Endothelial cell of umbilical vein (primary cell): Measurements from ENCODE around the gene SELENOM. TPM values are rescaled to one million over a fixed set of nuclear protein-coding genes. Genes with fewer than 3 reads are reported as not detected.

Source experiments
- BruUV-seq: library from RNA; stranded (reverse); fragments of 400-500 nt; replicated peaks from 2 replicates; lab custom pipeline; 2021; lab: Mats Ljungman, UMichigan
- CTCF ChIA-PET: fragments of 300-600, 350-600 bp; sonication (Branson Sonifier 250); formaldehyde crosslinking; loops from one replicate; lab custom pipeline; 2021; ENCODE audit warnings: antibody characterized with exemption, inconsistent platforms; lab: Charles Lee
- POLR2A ChIA-PET: fragments of 300-600, 350-600 bp; sonication (Branson Sonifier 250); formaldehyde crosslinking; loops from one replicate; lab custom pipeline; 2021; ENCODE audit warnings: antibody characterized with exemption, inconsistent platforms; lab: Charles Lee
- DNase-seq: peaks from one replicate; pipeline ENCODE4 v3.0.0-alpha.2; 2011; ENCODE audit warnings: low read depth, low spot score
- FAIRE-seq: peaks from 2 replicates; lab custom pipeline; 2011; peaks lifted over from hg19 to GRCh38; lab: Jason Lieb, UNC
- H2AFZ ChIP-seq: 2 replicates; pipeline ENCODE4 v1.6.0; 2012; ENCODE audit warnings: low read depth, low read length, control low read depth, inconsistent platforms
- H3K27ac ChIP-seq: 2 replicates; pipeline ENCODE4 v1.5.1; 2011; ENCODE audit warnings: low read depth, mild to moderate bottlenecking, control low read depth, low read length, moderate library complexity; ENCODE audit not compliant: insufficient read depth
- H3K27me3 ChIP-seq, 2 experiments: 2 replicates each; pipeline versions ENCODE4 v1.6.0 to v1.6.1; 2011; ENCODE audit warnings: low read length in 2 of 2, mixed read lengths in 1 of 2; ENCODE audit not compliant: control insufficient read depth in 2 of 2, insufficient read depth in 2 of 2
- H3K36me3 ChIP-seq, 2 experiments: 2 replicates in 1 of 2; 3 replicates in 1 of 2; pipeline ENCODE4 v1.5.1; 2011; ENCODE audit warnings: low read length in 2 of 2, mild to moderate bottlenecking in 1 of 2, moderate library complexity in 1 of 2; ENCODE audit not compliant: control insufficient read depth in 2 of 2, insufficient read depth in 2 of 2; ENCODE audit errors: extremely low read depth in 1 of 2
- H3K4me1 ChIP-seq: 3 replicates; pipeline ENCODE4 v1.5.1; 2011; ENCODE audit warnings: mild to moderate bottlenecking, low read length; ENCODE audit not compliant: control insufficient read depth, insufficient read depth; ENCODE audit errors: extremely low read depth
- H3K4me2 ChIP-seq: 2 replicates; pipeline ENCODE4 v1.6.1; 2011; ENCODE audit warnings: low read length, control low read depth, mixed read lengths; ENCODE audit not compliant: insufficient read depth
- H3K4me3 ChIP-seq, 3 experiments: fragments of 200-600 bp in 1 of 3; sonication (generic), shearing (Covaris generic) in 1 of 3; replicated peaks in 1 of 3; 2 replicates each; pipeline ENCODE4 v1.5.1; 2011 to 2016; ENCODE audit warnings: control low read depth in 3 of 3, low read length in 3 of 3, mild to moderate bottlenecking in 2 of 3, inconsistent platforms in 1 of 3, low read depth in 1 of 3, moderate library complexity in 1 of 3; ENCODE audit not compliant: insufficient read depth in 1 of 3
- H3K79me2 ChIP-seq: 2 replicates; pipeline ENCODE4 v1.6.0; 2012; ENCODE audit warnings: low read length, inconsistent platforms; ENCODE audit not compliant: control insufficient read depth, insufficient read depth
- H3K9ac ChIP-seq: replicated peaks from 2 replicates; pipeline ENCODE3; 2011; ENCODE audit warnings: low read length, control low read depth; ENCODE audit not compliant: insufficient read depth; ENCODE audit errors: extremely low read depth
- H3K9me1 ChIP-seq: replicated peaks from 3 replicates; pipeline ENCODE4 v1.6.0; 2011; ENCODE audit warnings: mild to moderate bottlenecking, low read length; ENCODE audit not compliant: control insufficient read depth, insufficient read depth; ENCODE audit errors: extremely low read depth
- H3K9me3 ChIP-seq: replicated peaks from 2 replicates; pipeline ENCODE4 v1.5.1; 2012; ENCODE audit warnings: low read length, inconsistent platforms; ENCODE audit not compliant: control insufficient read depth, insufficient read depth
- H4K20me1 ChIP-seq: replicated peaks from 2 replicates; pipeline ENCODE3; 2011; ENCODE audit warnings: mild to moderate bottlenecking, low read length; ENCODE audit not compliant: control insufficient read depth, insufficient read depth; ENCODE audit errors: extremely low read depth
- CTCF ChIP-seq, 2 donors: IDR thresholded peaks; 1 replicate in 1 of 2; 2 replicates in 1 of 2; pipeline ENCODE4 v1.5.1; 2011; ENCODE audit warnings: low read length in 2 of 2, mild to moderate bottlenecking in 2 of 2, moderate library complexity in 2 of 2, control low read depth in 1 of 2, inconsistent platforms in 1 of 2, low read depth in 1 of 2; ENCODE audit not compliant: insufficient read depth in 1 of 2; ENCODE audit errors: extremely low read depth in 1 of 2
- JUN ChIP-seq: IDR thresholded peaks from 2 replicates; pipeline ENCODE4 v1.6.1; 2011; ENCODE audit warnings: borderline replicate concordance, low read depth; ENCODE audit not compliant: insufficient read length, insufficient read depth
- dilution Hi-C: fragments of 300-500 bp; cut with MboI; formaldehyde crosslinking; loops from one replicate; pipeline ENCODE4 v1.15.0; 2019; ENCODE audit warnings: low sequenced_read_pairs; ENCODE audit not compliant: extremely low pct_ligation_motif_present
- intact Hi-C: fragments of 100-400 bp; cut with micrococcal nuclease; formaldehyde crosslinking; loops from one replicate; pipeline ENCODE4 v1.10.0; 2022
- polyA plus RNA-seq, 4 experiments: library from polyadenylated mRNA; depleted of rRNA in 3 of 4; stranded (reverse) in 3 of 4; unstranded in 1 of 4; fragments of >200 nt; gene quantifications; 2 replicates each; pipeline versions ENCODE4 v1.2.1 to v1.2.3, GENCODE V29; 2011 to 2012; ENCODE audit warnings: missing spikeins in 1 of 4
- total RNA-seq: library from RNA; stranded (reverse); gene quantifications from 2 replicates; pipeline ENCODE4 v1.2.3, GENCODE V29; 2021

Gene SELENOM
- total and polyA plus RNA-seq, 2 donors (not counting 3 experiments of a cell fraction or from before 2014, with no cell fraction given), result 29.6 to 87.1 TPM

- Histone ChIP-seq H3K36me3 (peaks cover 26 to 65% of the 10 kb centered on the region in 2 experiments), H3K27ac (no peak overlapping the region), H3K4me1 (peaks cover 5% of the 10 kb centered on the region), H3K9me1 (no peaks in the 10 kb centered on the region), H2AFZ (no peak overlapping the region), H4K20me1 (no peaks in the 10 kb centered on the region), H3K27me3 (no peaks in the 10 kb centered on the region), H3K9me3 (no peaks in the 10 kb centered on the region), H3K79me2 (peaks cover 49% of the 10 kb centered on the region), H3K4me2 (no peak overlapping the region), H3K9ac (no peak overlapping the region), H3K4me3 (no peak overlapping the region)
- TF ChIP-seq JUN, result no peak
- TF ChIP-seq CTCF (IDR thresholded peaks at IDR 0.05; ENCODE audit: extremely low read depth in 1 of 2, insufficient read depth in 1 of 2, low read depth in 1 of 2, low read length in 2 of 2), result peak; percentile 76 to 85
- intact Hi-C loops, result loop anchor here (1.0 kb wide), 3 partner anchors 18 to 142 kb away; partner anchors contain the start of gene SELENOM
- DNase-seq (peak; percentile 34), FAIRE-seq (peak; percentile 38)
- ChIA-PET CTCF (interaction anchor here (0.6 to 2.5 kb wide), 12 partner anchors 15 to 183 kb away, joined by 3 to 11 read pairs (median 4); partner anchors contain the start of gene SELENOM), POLR2A (no interaction called here)
- no TSS peak for BruUV-seq
- dilution Hi-C loops, result no loop called here
Measured at GRCh38 chr22:31089160-31090100, 17.9 kb downstream of the SELENOM start.
